Glutamatergic neuron (in vitro differentiated cells): ENCODE measurements around the gene FMOD. TPM values are rescaled to one million over a fixed set of nuclear protein-coding genes. Genes with fewer than 3 reads are reported as not detected.
"Not testable (repeated sequence)": the region's sequence is repeated elsewhere in the genome, so short reads cannot be mapped to it uniquely, and the experiment has no call there.

Source experiments
- DNase-seq: peaks from one replicate; pipeline ENCODE4 v3.0.0; 2022
- H3K27ac Mint-ChIP-seq: one replicate; pipeline ENCODE4 v1.8.0; 2020; ENCODE audit warnings: mild to moderate bottlenecking, mixed read lengths, inconsistent platforms; ENCODE audit not compliant: unreplicated experiment
- H3K27me3 Mint-ChIP-seq: one replicate; pipeline ENCODE4 v1.8.0; 2020; ENCODE audit warnings: mild to moderate bottlenecking, moderate library complexity, mixed read lengths, inconsistent platforms; ENCODE audit not compliant: unreplicated experiment
- H3K36me3 Mint-ChIP-seq: one replicate; pipeline ENCODE4 v1.8.0; 2020; ENCODE audit warnings: mild to moderate bottlenecking, mixed read lengths, inconsistent platforms; ENCODE audit not compliant: unreplicated experiment
- H3K4me1 Mint-ChIP-seq: one replicate; pipeline ENCODE4 v1.8.0; 2020; ENCODE audit warnings: mild to moderate bottlenecking, low read depth, mixed read lengths, inconsistent platforms; ENCODE audit not compliant: unreplicated experiment
- H3K4me3 Mint-ChIP-seq: one replicate; pipeline ENCODE4 v1.8.0; 2020; ENCODE audit warnings: mild to moderate bottlenecking, mixed read lengths, inconsistent platforms; ENCODE audit not compliant: unreplicated experiment
- H3K9me3 Mint-ChIP-seq: one replicate; pipeline ENCODE4 v1.8.0; 2020; ENCODE audit warnings: mild to moderate bottlenecking, moderate library complexity, mixed read lengths, inconsistent platforms; ENCODE audit not compliant: unreplicated experiment
- total RNA-seq: library from RNA; stranded (reverse); fragmentation: NEBNext Ultra II Directional; extraction: Animal tissue kit (Norgen Biotek cat#: 25700); gene quantifications from one replicate; pipeline ENCODE4 v1.2.1, GENCODE V29; 2021; ENCODE audit not compliant: unreplicated experiment
- TF ChIP-seq, protein P1 (sequence below): fragments of 200-600 bp; sonication (generic); IDR thresholded peaks from one replicate; pipeline ENCODE4 v1.5.0; 2021; ENCODE audit not compliant: partially characterized antibody, unreplicated experiment

FMOD gene
- total RNA-seq, 1 donor from 2014 or later: not detected

DNA sequence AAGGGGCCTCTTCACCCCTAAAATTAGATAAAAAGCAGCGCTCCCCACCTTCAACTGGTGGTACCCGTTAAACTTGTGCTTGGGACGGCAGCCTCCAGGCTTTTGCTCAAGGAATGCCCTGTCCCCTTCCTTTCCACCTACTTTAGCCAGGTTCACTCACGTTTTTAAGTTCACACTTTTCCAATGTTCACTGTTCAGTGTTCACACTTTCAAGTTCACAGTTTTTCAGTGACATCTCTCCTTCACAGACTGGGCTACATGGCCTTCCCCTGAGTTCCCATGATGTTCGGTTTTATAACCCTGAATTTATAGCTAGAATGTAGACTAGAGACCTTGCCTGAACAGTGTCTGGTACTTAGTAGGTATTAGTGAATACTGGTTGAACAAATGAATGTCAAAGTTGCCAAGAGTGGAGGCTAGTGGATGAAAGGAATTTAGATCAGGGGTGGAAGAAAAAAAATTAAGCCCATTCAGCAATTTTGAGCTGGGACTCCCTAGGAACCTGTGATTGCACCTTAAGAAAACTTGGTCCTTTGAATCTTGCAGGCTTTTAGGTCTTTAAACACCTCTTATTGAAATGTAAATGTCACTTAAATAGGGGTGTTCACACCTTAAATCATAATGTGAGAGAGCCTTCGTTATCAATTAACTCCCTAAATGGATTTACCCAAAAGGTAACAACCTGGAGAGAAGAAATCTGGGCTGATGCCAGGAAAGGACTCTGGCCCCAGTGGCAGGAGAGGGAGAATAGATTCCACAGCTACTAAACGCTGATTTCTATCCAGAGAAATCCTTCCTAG lies 33.3 kb downstream of the FMOD start:
- Mint-ChIP-seq H3K27me3 (no peaks in the 10 kb centered on the region), H3K9me3 (peaks cover 4% of the 10 kb centered on the region), H3K27ac (no peak overlapping the region), H3K4me1 (peaks cover 20% of the 10 kb centered on the region), H3K36me3 (no peaks in the 10 kb centered on the region), H3K4me3 (no peak overlapping the region)
- DNase-seq: no peak
- TF ChIP-seq, protein P1, sequence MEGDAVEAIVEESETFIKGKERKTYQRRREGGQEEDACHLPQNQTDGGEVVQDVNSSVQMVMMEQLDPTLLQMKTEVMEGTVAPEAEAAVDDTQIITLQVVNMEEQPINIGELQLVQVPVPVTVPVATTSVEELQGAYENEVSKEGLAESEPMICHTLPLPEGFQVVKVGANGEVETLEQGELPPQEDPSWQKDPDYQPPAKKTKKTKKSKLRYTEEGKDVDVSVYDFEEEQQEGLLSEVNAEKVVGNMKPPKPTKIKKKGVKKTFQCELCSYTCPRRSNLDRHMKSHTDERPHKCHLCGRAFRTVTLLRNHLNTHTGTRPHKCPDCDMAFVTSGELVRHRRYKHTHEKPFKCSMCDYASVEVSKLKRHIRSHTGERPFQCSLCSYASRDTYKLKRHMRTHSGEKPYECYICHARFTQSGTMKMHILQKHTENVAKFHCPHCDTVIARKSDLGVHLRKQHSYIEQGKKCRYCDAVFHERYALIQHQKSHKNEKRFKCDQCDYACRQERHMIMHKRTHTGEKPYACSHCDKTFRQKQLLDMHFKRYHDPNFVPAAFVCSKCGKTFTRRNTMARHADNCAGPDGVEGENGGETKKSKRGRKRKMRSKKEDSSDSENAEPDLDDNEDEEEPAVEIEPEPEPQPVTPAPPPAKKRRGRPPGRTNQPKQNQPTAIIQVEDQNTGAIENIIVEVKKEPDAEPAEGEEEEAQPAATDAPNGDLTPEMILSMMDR: no peak

DNA sequence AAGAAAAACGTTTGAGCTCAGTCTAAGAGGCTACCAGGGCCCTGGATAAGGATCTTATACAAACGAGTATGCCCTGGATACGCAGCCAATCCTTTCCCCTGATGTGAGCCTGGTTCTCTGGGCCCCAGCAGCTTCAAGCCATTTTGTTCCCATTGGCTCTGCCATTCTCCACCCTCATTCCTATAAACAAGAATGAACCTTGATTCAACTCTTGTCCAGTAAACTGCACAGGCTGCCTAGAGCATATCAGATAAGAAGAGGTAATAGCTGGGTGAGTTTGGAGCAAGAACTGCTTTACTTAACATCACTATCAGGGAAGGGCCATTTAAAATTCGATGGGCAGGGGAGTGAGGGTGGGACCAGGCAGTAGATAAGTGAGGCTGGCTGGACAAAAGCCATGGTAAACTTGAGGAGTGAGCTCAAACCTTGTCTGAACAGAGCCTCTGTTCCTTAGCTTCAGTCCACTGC lies 34.3 kb downstream of the FMOD start:
- Mint-ChIP-seq H3K9me3 (peaks cover 4% of the 10 kb centered on the region), H3K27me3 (no peaks in the 10 kb centered on the region)

DNA sequence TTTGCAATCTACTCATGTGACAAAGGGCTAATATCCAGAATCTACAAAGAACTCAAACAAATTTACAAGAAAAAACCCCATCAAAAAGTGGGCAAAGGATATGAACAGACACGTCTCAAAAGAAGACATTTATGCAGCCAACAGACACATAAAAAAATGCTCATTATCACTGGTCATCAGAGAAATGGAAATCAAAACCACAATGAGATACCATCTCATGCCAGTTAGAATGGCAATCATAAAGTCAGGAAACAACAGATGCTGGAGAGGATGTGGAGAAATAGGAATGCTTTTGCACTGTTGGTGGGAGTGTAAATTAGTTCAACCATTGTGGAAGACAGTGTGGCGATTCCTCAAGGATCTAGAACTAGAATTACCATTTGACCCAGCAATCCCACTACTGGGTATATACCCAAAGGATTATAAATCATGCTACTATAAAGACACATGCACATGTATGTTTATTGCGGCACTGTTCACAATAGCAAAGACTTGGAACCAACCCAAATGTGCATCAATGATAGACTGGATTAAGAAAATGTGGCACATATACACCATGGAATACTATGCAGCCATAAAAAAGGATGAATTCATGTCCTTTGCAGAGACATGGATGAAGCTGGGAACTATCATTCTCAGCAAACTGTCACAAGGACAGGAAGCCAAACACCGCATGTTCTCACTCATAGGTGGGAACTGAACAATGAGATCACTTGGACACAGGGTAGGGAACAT lies 36.7 kb downstream of the FMOD start:
- not testable (repeated sequence) for H3K27me3 Mint-ChIP-seq, H3K27ac Mint-ChIP-seq, H3K4me3 Mint-ChIP-seq, H3K9me3 Mint-ChIP-seq, H3K36me3 Mint-ChIP-seq, H3K4me1 Mint-ChIP-seq, DNase-seq

More for the DNA sequence above, 34.3 kb downstream of the FMOD start:
- Mint-ChIP-seq H3K4me3 (no peak overlapping the region), H3K27ac (peak overlapping the region; percentile 20), H3K4me1 (peaks cover 14% of the 10 kb centered on the region), H3K36me3 (no peaks in the 10 kb centered on the region)
- TF ChIP-seq, protein P1: no peak
- no peak for DNase-seq

DNA sequence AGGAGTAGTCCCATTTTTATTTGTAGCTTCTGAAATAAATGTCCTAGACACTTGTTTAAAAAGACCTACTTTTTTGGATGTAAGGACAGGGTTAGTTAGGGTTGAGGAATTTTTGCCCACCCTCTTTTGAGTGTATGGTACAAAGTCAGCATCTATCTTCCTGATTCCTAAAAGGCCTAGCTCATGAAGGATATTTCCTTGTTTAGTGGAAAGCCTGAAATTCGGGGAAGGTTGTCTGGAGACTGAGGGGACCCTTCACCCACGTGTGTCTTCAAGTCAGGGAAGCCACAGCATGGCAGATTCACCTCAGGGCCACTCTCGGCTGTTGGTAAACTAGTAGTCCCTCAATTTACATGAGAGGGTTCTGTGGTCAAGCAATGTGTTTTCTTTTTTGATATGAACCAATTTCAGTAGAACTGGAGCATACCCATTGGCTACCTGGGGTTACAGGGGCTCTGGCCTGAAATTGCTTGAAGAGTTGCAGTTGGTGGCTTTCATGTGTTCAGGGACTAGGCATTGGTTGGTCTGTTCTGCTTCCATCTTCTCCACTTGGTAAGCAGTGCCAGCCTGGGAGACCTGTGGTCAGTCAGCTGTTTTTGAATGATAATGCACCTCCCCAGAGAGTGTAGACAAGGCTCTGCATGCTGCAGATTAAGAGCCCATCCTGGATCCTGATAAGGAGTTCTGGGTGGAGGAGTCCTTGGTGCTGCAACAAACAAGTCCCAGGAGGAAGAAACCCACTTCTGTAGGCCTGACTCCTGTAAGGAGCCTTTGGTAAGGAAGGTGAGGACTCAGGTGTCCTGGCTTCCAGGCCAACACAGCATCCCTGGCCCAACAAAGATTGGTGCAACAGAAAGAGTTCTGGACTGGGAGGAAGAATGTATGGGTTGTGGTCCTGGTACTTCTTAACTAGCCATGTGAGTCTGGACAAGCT lies 39.3 kb downstream of the FMOD start:
- H3K4me1 Mint-ChIP-seq: peaks cover 27% of the 10 kb centered on the region
- no peak overlapping the region for H3K4me3 Mint-ChIP-seq
- DNase-seq: no peak
- peaks cover 5% of the 10 kb centered on the region for H3K27me3 Mint-ChIP-seq
- TF ChIP-seq, protein P1: no peak
- H3K27ac Mint-ChIP-seq: peak overlapping the region; percentile 48
- H3K36me3 Mint-ChIP-seq: peaks cover 13% of the 10 kb centered on the region
- peaks cover 12% of the 10 kb centered on the region for H3K9me3 Mint-ChIP-seq

DNA sequence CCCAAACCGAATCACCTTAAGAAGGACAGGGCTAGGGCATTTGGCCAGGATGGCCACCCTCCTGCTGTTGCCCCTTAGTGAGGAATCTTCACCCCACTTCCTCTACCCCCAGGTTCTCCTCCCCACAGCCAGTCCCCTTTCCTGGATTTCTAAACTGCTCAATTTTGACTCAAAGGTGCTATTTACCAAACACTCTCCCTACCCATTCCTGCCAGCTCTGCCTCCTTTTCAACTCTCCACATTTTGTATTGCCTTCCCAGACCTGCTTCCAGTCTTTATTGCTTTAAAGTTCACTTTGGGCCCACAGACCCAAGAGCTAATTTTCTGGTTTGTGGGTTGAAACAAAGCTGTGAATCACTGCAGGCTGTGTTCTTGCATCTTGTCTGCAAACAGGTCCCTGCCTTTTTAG lies 42.0 kb downstream of the FMOD start:
- Mint-ChIP-seq H3K4me3 (peak overlapping the region; percentile 100), H3K36me3 (peaks cover 15% of the 10 kb centered on the region), H3K27ac (peak overlapping the region; percentile 42), H3K4me1 (peaks cover 37% of the 10 kb centered on the region), H3K27me3 (peaks cover 15% of the 10 kb centered on the region), H3K9me3 (peaks cover 19% of the 10 kb centered on the region)
- DNase-seq: no peak
- TF ChIP-seq, protein P1: no peak
